ENCODE results near the gene FOXL3.

GRCh38 chr7:318476-318875 is 28.5 kb downstream of the FOXL3 start:
- TF ChIP-seq EZH2 (IDR thresholded peaks at IDR 0.05) (no peak), POLR2A (IDR thresholded peaks at IDR 0.05; ENCODE audit: borderline replicate concordance, extremely low read depth, insufficient read depth, insufficient read length) (no peak), RAD21 (IDR thresholded peaks at IDR 0.05; ENCODE audit: low read depth) (no peak), YY1 (IDR thresholded peaks at IDR 0.05; ENCODE audit: extremely low read depth, insufficient replicate concordance, low read depth, low read length) (no peak), SRF (IDR thresholded peaks at IDR 0.05; ENCODE audit: low read depth) (no peak), REST (IDR thresholded peaks at IDR 0.05; ENCODE audit: low read depth) (no peak), JUND (IDR thresholded peaks at IDR 0.05) (no peak), POLR2AphosphoS5 (IDR thresholded peaks at IDR 0.05; ENCODE audit: low read depth, low read length) (no peak)
- TF ChIP-seq, protein P1, sequence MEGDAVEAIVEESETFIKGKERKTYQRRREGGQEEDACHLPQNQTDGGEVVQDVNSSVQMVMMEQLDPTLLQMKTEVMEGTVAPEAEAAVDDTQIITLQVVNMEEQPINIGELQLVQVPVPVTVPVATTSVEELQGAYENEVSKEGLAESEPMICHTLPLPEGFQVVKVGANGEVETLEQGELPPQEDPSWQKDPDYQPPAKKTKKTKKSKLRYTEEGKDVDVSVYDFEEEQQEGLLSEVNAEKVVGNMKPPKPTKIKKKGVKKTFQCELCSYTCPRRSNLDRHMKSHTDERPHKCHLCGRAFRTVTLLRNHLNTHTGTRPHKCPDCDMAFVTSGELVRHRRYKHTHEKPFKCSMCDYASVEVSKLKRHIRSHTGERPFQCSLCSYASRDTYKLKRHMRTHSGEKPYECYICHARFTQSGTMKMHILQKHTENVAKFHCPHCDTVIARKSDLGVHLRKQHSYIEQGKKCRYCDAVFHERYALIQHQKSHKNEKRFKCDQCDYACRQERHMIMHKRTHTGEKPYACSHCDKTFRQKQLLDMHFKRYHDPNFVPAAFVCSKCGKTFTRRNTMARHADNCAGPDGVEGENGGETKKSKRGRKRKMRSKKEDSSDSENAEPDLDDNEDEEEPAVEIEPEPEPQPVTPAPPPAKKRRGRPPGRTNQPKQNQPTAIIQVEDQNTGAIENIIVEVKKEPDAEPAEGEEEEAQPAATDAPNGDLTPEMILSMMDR (IDR thresholded peaks at IDR 0.05 in 2 of 3, conservative IDR thresholded peaks at IDR 0.05 in 1 of 3; ENCODE audit: borderline replicate concordance in 1 of 3, insufficient read depth in 1 of 3, low read depth in 2 of 3, low read length in 2 of 3), result no peak
- TF ChIP-seq, protein P2, sequence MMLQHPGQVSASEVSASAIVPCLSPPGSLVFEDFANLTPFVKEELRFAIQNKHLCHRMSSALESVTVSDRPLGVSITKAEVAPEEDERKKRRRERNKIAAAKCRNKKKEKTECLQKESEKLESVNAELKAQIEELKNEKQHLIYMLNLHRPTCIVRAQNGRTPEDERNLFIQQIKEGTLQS (IDR thresholded peaks at IDR 0.05), result no peak
